GM18508 (cell line): ENCODE data around the gene IRF8.
"Not testable (repeated sequence)": the region's sequence is repeated elsewhere in the genome, so short reads cannot be mapped to it uniquely, and the experiment has no call there.

Experiments used
- ATAC-seq: cut with Tn5 transposase; IDR thresholded peaks from one replicate; pipeline ENCODE4 v1.9.1; 2021; ENCODE audit warnings: moderate number of reproducible peaks; ENCODE audit not compliant: insufficient read depth, unreplicated experiment

IRF8 gene

GRCh38 chr16:85867189-85867588, 31.8 kb upstream of the IRF8 start:
- no peak for ATAC-seq

GRCh38 chr16:85868495-85868894, 30.5 kb upstream of the IRF8 start:
- ATAC-seq, result no peak

- no peak for ATAC-seq
Observed at GRCh38 chr16:85869206-85869605, 29.8 kb upstream of the IRF8 start.

GRCh38 chr16:85869785-85870558, 29.0 kb upstream of the IRF8 start:
- no peak for ATAC-seq

GRCh38 chr16:85871756-85872155, 27.2 kb upstream of the IRF8 start:
- no peak for ATAC-seq

- ATAC-seq, result no peak
Observed at GRCh38 chr16:85872734-85873133, 26.2 kb upstream of the IRF8 start.

GRCh38 chr16:85873153-85873552, 25.8 kb upstream of the IRF8 start:
- ATAC-seq, result no peak

GRCh38 chr16:85874031-85874430, 24.9 kb upstream of the IRF8 start:
- ATAC-seq, result not testable (repeated sequence)

GRCh38 chr16:85878407-85878806, 20.6 kb upstream of the IRF8 start:
- ATAC-seq, result no peak

- ATAC-seq, result no peak
Observed at GRCh38 chr16:85878875-85879274, 20.1 kb upstream of the IRF8 start.

GRCh38 chr16:85879549-85879948, 19.4 kb upstream of the IRF8 start:
- ATAC-seq, result no peak

GRCh38 chr16:85879975-85880831, 18.8 kb upstream of the IRF8 start:
- ATAC-seq, result no peak

GRCh38 chr16:85880861-85881260, 18.1 kb upstream of the IRF8 start:
- no peak for ATAC-seq

GRCh38 chr16:85881436-85881835, 17.5 kb upstream of the IRF8 start:
- ATAC-seq, result no peak

GRCh38 chr16:85882181-85882810, 16.7 kb upstream of the IRF8 start:
- ATAC-seq, result no peak

- ATAC-seq, result no peak
Observed at GRCh38 chr16:85883813-85884212, 15.1 kb upstream of the IRF8 start.

GRCh38 chr16:85884808-85885463, 14.0 kb upstream of the IRF8 start:
- no peak for ATAC-seq

GRCh38 chr16:85885537-85885936, 13.4 kb upstream of the IRF8 start:
- ATAC-seq, result no peak

GRCh38 chr16:85888405-85889331, 10.3 kb upstream of the IRF8 start:
- ATAC-seq, result peak; percentile 65
